Calu3 (cell line): ENCODE results near the gene CAMK1. TPM values are rescaled to one million over a fixed set of nuclear protein-coding genes. Genes with fewer than 3 reads are reported as not detected.
A peak's percentile ranks its signal among the peaks of the same experiment; 100 is the strongest.

Experiments
- BruUV-seq: library from RNA; stranded (reverse); fragments of 400-500 nt; replicated peaks from 2 replicates; lab custom pipeline; 2021; lab: Mats Ljungman, UMichigan
- CTCF ChIA-PET: fragments of 300-600 bp; sonication (Branson Sonifier 250); formaldehyde crosslinking; loops from one replicate; lab custom pipeline; 2022; ENCODE audit warnings: antibody characterized with exemption; lab: Charles Lee
- DNase-seq: peaks from one replicate; pipeline ENCODE4 v3.0.0; 2022
- H3K27ac Mint-ChIP-seq: one replicate; pipeline ENCODE4 v1.8.0; 2022; ENCODE audit warnings: mixed read lengths; ENCODE audit not compliant: unreplicated experiment
- H3K27me3 Mint-ChIP-seq: one replicate; pipeline ENCODE4 v1.8.0; 2022; ENCODE audit warnings: mixed read lengths; ENCODE audit not compliant: unreplicated experiment
- H3K36me3 Mint-ChIP-seq: one replicate; pipeline ENCODE4 v1.8.0; 2022; ENCODE audit warnings: mild to moderate bottlenecking, moderate library complexity, mixed read lengths; ENCODE audit not compliant: insufficient read depth, unreplicated experiment
- H3K4me1 Mint-ChIP-seq: one replicate; pipeline ENCODE4 v1.8.0; 2022; ENCODE audit warnings: mild to moderate bottlenecking, low read depth, mixed read lengths; ENCODE audit not compliant: unreplicated experiment
- H3K4me3 Mint-ChIP-seq: one replicate; pipeline ENCODE4 v1.8.0; 2022; ENCODE audit warnings: mild to moderate bottlenecking, low read depth, moderate library complexity, mixed read lengths; ENCODE audit not compliant: unreplicated experiment
- H3K9me3 Mint-ChIP-seq: one replicate; pipeline ENCODE4 v1.8.0; 2022; ENCODE audit warnings: low read depth, mixed read lengths; ENCODE audit not compliant: unreplicated experiment
- intact Hi-C: fragments of 100-400 bp; cut with micrococcal nuclease; formaldehyde crosslinking; loops from one replicate; pipeline ENCODE4 v1.10.0; 2022; ENCODE audit not compliant: unreplicated experiment
- total RNA-seq: library from RNA; stranded (reverse); gene quantifications from 2 replicates; pipeline ENCODE4 v1.2.3, GENCODE V29; 2022
- TF ChIP-seq, protein P1 (sequence below): fragments of 200-600 bp; IDR thresholded peaks from one replicate; pipeline ENCODE4 v1.8.0; 2022; ENCODE audit warnings: antibody characterized with exemption; ENCODE audit not compliant: unreplicated experiment

Gene CAMK1
- total RNA-seq, 1 experiment from 2014 or later, result 7.2 TPM

DNA sequence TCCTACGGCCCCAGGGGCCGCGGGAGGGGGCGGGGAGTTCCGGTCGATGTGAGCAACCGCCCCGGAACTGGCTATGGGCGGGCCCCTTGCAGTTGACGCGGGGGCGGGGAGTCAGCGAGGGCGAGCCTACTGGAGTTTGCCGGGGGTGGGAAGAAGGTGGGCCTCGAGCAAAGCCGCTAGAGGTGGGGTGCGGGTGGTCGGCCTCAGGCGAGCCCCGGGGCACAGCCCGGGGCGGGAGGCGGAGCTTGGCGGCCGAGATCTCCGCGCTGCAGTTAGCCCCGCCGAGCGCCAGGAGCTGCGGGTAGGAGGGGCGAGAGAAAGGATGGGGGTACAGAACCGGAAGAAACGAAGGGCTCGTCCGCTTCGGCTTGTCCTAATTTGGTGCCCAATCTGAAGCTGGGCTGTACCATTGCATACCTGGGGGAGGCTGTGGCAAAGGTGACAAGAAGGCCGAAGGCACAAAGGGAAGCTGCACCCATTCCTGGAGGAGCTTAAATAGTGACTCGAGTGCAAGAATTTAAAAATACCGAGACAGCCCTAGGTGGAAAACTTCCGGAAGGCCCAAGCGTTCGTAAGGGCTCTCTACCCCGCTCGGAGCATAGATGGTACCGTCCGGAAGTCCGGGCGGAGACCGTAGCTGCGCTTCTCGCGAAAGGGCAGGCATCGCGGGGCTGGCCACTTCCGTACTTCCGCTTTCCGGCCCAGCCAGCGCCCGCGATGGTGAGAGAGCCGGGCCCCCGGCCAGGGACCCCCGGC lies 22.8 kb upstream of the CAMK1 start, which contains the start of the genes ARPC4 and TADA3:
Gene ARPC4, plus strand, starts transcription at position 678 of the 756 bp plus-strand sequence. Its CDS starts 40 bp downstream, at position 718.
Gene TADA3, minus strand, starts transcription at position 69 of the 756 bp plus-strand sequence. CDS start 1,007 bp downstream, outside the sequence.
- CTCF ChIA-PET, result interaction anchor here (0.7 to 1.5 kb wide), 3 partner anchors 12 to 154 kb away, joined by 3 to 4 read pairs (median 3); partner anchors contain the start of gene OGG1

DNA sequence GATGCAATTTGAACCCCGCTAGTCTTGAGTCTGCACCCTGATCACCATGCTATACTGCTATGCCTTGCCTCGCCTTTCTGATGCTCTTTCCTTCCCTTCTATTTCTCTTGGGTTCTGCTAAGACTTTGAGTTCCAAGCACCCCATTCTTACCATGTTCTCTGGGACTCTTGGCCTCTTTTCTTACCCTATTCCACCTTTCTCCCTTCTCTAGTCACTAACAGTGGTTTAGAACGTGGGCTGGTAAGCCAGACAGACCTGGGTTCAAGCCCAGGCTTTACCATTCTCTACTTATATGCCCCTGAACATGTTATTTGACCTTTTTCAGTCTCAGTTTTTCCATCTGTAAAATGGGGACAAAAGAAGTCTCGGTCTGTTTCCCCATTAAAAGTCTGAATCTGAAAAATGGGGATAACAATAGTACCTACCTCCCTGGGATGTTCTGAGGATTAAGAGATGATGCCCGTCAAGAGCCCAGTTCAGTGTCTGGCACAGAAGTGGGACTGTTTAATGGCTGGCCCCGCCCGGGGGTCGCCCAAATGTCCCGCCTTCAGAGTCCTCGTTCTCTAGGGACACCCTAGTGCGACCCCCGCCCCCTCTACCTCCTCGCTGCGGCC lies 22.1 kb upstream of the CAMK1 start:
- CTCF ChIA-PET, result interaction anchor here (0.7 kb wide), 1 partner anchor 42 kb away, joined by 4 read pairs; the partner anchor contains the start of gene OGG1
- TSS peak; percentile 77 for BruUV-seq

More for the DNA sequence above, 22.8 kb upstream of the CAMK1 start, which contains the start of the genes ARPC4 and TADA3:
- peak; percentile 90 for DNase-seq
- Mint-ChIP-seq H3K9me3 (no peaks in the 10 kb centered on the region), H3K4me1 (peaks cover 27% of the 10 kb centered on the region), H3K27ac (peak within 1 kb of the TSS; percentile 100), H3K27me3 (no peaks in the 10 kb centered on the region), H3K36me3 (peaks cover 76% of the 10 kb centered on the region), H3K4me3 (peak within 1 kb of the TSS; percentile 89)
- BruUV-seq, result no TSS peak
- intact Hi-C loops, result loop anchor here (5.0 kb wide), 1 partner anchor 75 kb away; no protein-coding TSS in a partner anchor
- TF ChIP-seq, protein P1, sequence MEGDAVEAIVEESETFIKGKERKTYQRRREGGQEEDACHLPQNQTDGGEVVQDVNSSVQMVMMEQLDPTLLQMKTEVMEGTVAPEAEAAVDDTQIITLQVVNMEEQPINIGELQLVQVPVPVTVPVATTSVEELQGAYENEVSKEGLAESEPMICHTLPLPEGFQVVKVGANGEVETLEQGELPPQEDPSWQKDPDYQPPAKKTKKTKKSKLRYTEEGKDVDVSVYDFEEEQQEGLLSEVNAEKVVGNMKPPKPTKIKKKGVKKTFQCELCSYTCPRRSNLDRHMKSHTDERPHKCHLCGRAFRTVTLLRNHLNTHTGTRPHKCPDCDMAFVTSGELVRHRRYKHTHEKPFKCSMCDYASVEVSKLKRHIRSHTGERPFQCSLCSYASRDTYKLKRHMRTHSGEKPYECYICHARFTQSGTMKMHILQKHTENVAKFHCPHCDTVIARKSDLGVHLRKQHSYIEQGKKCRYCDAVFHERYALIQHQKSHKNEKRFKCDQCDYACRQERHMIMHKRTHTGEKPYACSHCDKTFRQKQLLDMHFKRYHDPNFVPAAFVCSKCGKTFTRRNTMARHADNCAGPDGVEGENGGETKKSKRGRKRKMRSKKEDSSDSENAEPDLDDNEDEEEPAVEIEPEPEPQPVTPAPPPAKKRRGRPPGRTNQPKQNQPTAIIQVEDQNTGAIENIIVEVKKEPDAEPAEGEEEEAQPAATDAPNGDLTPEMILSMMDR, result no peak

GRCh38 chr3:9791127-9791526 lies 21.4 kb upstream of the CAMK1 start:
- CTCF ChIA-PET, result no interaction called here
- H3K4me3 Mint-ChIP-seq, result no peak overlapping the region
- intact Hi-C loops, result loop anchor here (5.0 kb wide), 1 partner anchor 74 kb away; no protein-coding TSS in a partner anchor
- no TSS peak for BruUV-seq
- H3K4me1 Mint-ChIP-seq, result peaks cover 27% of the 10 kb centered on the region
- H3K27ac Mint-ChIP-seq, result no peak overlapping the region
- peaks cover 68% of the 10 kb centered on the region for H3K36me3 Mint-ChIP-seq
- no peaks in the 10 kb centered on the region for H3K9me3 Mint-ChIP-seq
- TF ChIP-seq, protein P1, result no peak
- DNase-seq, result no peak
- no peaks in the 10 kb centered on the region for H3K27me3 Mint-ChIP-seq

More for the DNA sequence above, 22.1 kb upstream of the CAMK1 start:
- Mint-ChIP-seq H3K4me1 (peaks cover 27% of the 10 kb centered on the region), H3K4me3 (peak overlapping the region; percentile 89), H3K27ac (peak overlapping the region; percentile 100), H3K27me3 (no peaks in the 10 kb centered on the region), H3K36me3 (peaks cover 72% of the 10 kb centered on the region), H3K9me3 (no peaks in the 10 kb centered on the region)
- no peak for DNase-seq
- TF ChIP-seq, protein P1, result no peak
- intact Hi-C loops, result loop anchor here (5.0 kb wide), 1 partner anchor 75 kb away; no protein-coding TSS in a partner anchor

- H3K4me1 Mint-ChIP-seq, result peaks cover 8% of the 10 kb centered on the region
- H3K27me3 Mint-ChIP-seq, result no peaks in the 10 kb centered on the region
- intact Hi-C loops, result no loop called here
- TF ChIP-seq, protein P1, result no peak
- H3K36me3 Mint-ChIP-seq, result peaks cover 47% of the 10 kb centered on the region
- no peak for DNase-seq
- H3K4me3 Mint-ChIP-seq, result no peak overlapping the region
- CTCF ChIA-PET, result no interaction called here
- no TSS peak for BruUV-seq
- peak overlapping the region; percentile 16 for H3K27ac Mint-ChIP-seq
- H3K9me3 Mint-ChIP-seq, result no peaks in the 10 kb centered on the region
Observed at GRCh38 chr3:9787714-9788113, 18.0 kb upstream of the CAMK1 start.
